ENCODE measurements around the gene COX7B2. TPM values are rescaled to one million over a fixed set of nuclear protein-coding genes. Genes with fewer than 3 reads are reported as not detected.

Gene COX7B2, protein sequence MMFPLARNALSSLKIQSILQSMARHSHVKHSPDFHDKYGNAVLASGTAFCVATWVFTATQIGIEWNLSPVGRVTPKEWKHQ
- not detected for total RNA-seq
- long read RNA-seq, result 0 reads

DNA sequence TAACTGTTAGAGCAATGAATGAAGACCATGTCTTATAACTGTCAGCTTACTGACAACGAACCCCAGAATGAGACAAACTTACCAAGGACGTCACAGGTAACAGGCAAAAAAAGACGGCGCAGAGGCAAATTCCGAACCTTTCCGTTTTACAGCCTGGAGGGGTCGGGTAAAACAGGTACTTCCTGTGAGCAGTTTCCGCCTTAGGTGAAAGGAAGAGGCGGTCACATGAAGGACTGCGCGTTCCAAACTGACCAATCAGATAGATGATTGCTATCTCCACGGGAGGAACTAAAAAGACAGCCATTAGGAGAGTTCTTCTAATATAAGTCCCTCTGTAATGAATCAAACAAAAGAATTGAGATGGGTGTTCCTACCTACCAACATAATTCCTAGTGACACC lies at the start of gene COX7B2:
Gene COX7B2, minus strand, starts transcription at position 168 of the 400 bp plus-strand sequence. CDS start 174,053 bp downstream, outside the sequence.
- DNase-seq (no peak), ATAC-seq (no peak)
- intact Hi-C loops (cut with micrococcal nuclease), result no loop called here

DNA sequence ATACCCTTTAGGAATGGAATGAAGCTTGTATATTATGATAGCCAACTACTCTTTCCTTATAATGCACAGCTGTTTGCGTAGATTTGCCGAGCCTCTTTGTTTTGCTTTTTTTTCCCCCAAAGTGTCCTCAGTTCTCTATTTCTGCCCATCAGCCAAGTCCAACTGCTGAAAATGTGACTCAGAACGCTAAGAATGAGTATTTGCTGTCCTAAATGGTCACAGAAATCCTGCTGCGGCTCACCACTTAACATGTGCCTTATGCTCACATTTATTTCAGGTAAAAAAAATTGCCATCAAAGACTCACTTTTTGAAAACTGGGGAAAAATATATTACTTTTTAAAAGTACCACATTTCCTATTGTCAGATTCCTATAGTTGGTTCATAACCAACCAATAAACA lies 47.4 kb upstream of the COX7B2 start:
- ATAC-seq, result no peak
- DNase-seq, result no peak
- intact Hi-C loops (cut with micrococcal nuclease), result no loop called here

DNA sequence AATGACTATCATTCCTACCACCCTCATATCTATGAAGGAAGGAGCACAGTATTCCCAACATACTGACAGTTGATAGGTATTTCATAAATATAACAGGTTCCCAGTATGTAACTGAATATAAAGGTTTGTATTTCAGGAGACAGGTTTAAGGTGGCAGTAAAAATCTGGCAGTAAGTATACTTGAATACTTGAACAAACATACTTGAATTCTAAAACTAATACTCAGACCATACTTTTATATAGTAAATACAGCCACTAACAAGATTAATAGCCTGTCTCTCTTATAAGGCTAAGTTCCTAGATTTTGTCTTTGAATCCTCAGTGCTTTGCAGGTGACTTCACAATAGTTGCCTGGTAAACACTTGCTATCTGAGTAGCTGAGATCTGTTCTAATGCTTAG lies 46.6 kb upstream of the COX7B2 start:
- ATAC-seq (no peak), DNase-seq (no peak)
- intact Hi-C loops (cut with micrococcal nuclease), result no loop called here

DNA sequence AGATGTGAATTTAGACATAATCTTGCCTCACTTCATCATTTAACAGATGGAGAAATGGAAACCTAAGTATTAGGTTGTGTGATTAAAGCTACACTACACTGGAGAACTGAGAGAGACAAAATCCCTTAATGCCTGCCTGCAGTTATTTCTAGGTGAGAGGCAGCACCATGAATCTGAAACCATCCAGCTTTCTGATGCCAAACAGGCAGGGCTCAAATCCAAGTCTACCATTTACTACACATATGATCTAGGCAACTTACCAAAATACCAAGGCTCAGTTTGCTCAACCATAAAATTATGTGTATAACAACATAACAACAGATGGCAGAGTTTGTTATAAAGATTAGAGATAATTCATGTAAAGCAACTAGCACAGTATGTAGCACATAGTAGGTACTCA lies 45.6 kb upstream of the COX7B2 start:
- intact Hi-C loops (cut with micrococcal nuclease), result no loop called here
- no peak for DNase-seq
- peak; percentile 51 for ATAC-seq

DNA sequence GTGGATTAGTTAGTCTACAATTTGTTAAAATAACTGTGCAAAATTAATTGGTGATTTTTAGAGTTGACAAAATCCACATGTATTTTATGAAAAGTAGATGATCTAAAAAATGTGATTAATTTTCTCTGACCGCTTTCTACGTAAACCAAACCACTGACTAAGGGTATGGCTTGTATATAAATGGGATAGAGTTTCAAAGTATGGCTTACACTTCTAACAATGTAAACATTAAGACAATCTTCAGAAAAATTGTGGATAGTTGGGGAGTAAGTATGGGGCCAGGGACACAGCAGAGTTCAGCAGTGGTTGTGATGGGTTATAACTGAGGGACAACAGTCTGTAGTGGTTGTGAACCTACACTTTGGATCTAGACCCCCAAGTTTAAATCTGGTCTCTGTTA lies 44.5 kb upstream of the COX7B2 start:
- no peak for ATAC-seq
- intact Hi-C loops (cut with micrococcal nuclease), result no loop called here

DNA sequence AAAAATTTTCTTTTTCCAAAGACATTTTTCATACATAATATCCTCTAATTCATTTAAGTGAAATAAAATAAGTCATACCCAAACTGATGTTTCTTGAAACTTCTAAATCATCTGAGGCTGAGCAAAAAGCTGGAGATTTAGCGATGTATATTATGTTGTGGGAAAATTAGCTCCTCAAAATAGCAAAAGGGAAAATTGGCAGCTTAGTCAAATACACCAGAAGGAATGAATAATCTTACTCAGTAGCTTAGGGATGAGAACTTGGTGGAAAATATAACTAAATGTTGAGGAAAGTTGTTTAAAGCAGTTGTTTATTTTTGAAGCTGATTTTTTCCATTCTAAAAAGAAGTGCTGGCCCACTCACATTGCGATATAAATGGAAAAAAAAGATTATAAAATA lies 43.4 kb upstream of the COX7B2 start:
- DNase-seq (no peak), ATAC-seq (no peak)
- intact Hi-C loops (cut with micrococcal nuclease), result no loop called here

More for the DNA sequence above, 44.5 kb upstream of the COX7B2 start:
- no peak for DNase-seq

DNA sequence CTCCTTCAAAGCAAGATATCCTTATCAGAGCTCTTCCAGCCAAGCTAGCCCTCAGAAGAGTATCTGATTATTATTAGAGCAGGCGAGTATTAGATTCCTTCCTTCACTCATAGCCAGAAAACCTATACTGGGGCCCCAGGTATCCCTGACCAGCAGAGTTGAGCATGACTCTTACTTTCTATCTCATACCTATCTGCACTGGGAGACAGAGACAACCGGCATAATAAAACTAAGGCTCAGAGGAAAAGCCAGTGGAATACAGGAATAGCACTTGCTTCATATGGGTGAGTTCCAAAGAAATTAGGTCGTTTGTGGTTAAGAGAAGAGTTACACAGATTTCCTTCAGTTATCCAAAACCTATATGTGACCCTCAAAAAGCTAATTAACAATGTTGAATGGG lies 41.8 kb upstream of the COX7B2 start:
- ATAC-seq (no peak), DNase-seq (no peak)
- intact Hi-C loops (cut with micrococcal nuclease), result no loop called here

DNA sequence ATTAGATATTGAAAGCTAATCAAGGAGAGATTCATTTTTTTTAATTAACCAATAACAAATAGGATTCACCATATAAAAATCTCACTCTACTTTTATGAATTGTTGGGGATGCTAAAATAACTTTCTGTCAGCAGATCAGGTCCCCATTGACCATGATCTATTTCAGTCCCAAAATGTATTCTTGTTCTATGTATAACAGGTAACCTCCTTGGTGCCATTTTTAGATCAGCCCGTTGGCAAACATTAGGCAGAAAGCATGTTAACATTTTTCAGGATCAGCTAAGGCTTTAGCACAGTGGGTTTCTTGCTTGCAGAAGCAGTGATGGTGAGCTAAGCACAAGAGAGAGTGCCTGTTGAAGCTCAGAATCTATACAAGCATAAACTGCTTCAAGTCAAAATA lies 40.8 kb upstream of the COX7B2 start:
- no peak for DNase-seq
- intact Hi-C loops (cut with micrococcal nuclease), result no loop called here
- peak; percentile 50 for ATAC-seq

DNA sequence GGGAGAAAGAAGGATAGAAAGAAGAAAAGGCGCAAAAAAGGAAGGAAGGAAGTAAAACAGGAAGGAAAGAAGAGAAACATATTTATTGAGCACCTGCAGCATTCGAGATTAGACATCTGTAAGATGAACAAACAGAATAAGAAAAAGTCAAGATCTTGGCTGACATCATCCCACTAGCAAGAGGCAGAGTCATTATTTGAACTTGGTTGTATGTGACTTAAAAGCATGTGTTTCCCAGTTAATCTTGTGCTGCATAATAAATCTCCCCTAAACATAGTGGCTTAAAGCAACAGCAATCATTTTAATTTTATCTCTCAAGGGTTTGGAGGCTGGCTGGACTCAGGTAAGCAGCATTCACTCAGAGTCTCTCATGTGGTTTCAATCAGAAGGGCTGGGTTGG lies 38.5 kb upstream of the COX7B2 start:
- intact Hi-C loops (cut with micrococcal nuclease), result no loop called here
- ATAC-seq (no peak), DNase-seq (no peak)

DNA sequence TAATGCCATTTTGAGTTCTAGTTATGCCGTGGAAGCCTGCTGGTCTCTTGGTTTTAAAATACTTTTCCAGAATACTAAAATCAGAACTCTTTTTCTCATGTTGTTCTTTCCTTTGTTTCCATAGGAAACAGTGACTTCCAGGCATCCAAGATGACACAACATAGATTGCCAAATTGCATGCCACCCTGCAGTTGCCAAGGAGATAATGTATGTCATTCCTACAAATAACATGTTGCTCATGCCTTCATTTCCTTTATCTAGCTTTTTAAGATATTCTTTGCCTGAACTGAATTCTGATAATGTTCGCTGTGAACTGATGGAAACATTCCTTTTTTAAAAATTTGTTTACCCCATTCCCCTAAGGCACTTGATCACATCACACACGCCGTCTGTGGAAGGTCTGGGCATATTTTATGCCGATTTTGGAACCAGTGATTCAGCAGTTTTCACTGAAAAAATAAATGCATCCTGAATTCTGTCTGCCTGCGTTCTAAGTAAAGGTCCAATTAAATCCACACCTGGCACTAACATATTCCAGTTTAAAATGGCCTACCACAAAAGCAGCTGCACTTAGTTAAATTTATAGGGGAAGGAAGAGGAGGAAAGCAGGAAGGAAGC lies 38.0 kb upstream of the COX7B2 start:
- ATAC-seq (no peak), DNase-seq (no peak)
- intact Hi-C loops (cut with micrococcal nuclease), result no loop called here

DNA sequence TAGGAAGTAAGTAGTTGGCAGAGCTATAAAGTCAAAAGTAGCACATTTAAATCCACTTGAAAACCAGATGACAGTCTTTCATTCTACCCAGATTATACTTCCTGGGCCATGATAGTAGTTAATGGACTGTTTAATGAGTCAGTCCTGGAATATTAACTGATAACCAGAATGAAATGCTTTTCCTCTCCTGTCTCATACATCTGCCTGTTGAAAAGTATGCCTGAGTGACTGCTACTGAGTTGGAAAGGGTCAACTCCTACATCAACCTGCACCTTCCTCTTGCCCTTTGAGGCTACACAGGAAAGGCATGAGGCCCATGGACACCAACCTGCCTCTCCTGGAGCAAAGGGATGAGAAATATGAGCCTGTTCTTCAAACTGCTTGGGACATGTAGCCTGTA lies 36.0 kb upstream of the COX7B2 start:
- ATAC-seq (peak; percentile 86), DNase-seq (no peak)
- intact Hi-C loops (cut with micrococcal nuclease), result no loop called here

DNA sequence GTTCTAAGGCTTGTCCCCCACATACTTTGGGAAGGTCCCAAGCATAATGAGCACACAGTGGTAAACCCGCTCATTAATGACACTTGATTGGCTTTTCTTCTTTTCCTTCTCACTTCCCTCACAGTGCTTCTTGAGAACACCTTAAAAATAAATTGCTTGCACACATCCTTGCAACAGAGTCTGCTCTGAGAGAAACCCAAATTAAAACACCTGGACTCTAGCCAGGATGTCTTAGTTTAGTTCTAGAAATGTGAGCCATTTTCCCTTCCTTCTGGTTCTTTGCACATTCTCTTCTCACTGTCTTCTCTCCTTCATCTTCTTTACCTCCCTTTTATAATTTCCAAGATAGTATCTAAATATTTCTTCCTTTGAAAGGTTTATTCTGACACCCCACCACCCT lies 35.3 kb upstream of the COX7B2 start:
- DNase-seq (no peak), ATAC-seq (no peak)
- intact Hi-C loops (cut with micrococcal nuclease), result no loop called here

DNA sequence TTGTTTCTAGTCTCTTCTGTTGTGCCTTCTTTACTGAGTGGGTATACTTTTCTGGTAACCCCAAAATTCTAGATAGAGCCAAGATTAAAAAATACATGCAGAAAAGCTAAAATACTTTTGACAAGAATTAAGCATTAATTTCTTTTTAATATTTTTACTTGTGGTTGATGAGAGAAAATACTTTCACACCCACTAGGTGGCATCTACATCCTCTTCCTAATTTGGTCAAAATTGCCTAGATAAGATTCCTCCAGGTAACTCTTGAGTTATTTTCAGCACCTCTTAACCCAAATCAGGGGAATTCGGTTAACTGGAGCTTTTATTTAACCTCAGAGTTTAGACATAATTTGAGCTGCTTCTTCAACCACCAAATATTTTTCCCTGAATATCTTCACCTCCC lies 28.4 kb upstream of the COX7B2 start:
- intact Hi-C loops (cut with micrococcal nuclease), result loop anchor here (10.0 kb wide), 1 partner anchor 67 kb away; no protein-coding TSS in a partner anchor
- DNase-seq (no peak), ATAC-seq (no peak)

DNA sequence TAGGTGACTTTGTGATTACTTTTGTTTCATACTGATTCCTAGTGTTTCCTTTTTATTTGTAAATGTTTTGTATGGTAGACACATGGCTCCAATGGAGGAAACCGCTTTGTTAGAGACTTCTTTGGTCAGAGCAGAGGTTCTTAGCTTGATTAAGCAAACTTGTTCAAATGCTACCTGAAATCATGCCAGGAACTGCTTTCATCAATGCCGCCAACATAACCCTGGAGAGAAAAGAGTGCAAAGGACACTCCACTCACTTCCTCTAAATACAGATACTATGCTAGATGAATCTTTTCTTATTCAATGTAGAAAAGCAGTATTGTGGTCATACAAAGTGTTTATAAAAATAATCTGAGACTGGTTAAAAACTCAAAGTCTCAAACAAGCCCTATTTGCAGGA lies 25.7 kb upstream of the COX7B2 start:
- intact Hi-C loops (cut with micrococcal nuclease), result loop anchor here (10.0 kb wide), 1 partner anchor 70 kb away; no protein-coding TSS in a partner anchor
- DNase-seq (no peak), ATAC-seq (no peak)

DNA sequence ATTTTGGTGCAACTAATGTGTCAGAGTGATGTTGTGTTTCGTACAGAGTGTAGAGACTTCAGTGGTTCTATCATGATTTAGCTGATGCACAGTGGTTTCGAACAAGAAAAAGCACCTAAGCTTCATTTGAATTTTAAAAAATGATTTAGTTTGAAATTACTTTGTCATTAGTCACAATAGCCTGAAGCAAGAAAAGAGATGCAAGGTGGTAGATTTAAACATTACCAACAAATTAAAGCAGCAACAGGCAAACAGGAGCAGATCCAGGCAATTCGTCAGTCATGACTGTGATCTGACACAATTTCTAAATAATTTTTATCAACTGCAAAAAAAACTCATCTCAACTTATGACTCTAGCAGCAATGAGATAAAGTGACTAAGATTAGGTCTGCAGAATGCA lies 24.6 kb upstream of the COX7B2 start:
- intact Hi-C loops (cut with micrococcal nuclease), result loop anchor here (10.0 kb wide), 1 partner anchor 71 kb away; no protein-coding TSS in a partner anchor
- ATAC-seq (no peak), DNase-seq (no peak)

DNA sequence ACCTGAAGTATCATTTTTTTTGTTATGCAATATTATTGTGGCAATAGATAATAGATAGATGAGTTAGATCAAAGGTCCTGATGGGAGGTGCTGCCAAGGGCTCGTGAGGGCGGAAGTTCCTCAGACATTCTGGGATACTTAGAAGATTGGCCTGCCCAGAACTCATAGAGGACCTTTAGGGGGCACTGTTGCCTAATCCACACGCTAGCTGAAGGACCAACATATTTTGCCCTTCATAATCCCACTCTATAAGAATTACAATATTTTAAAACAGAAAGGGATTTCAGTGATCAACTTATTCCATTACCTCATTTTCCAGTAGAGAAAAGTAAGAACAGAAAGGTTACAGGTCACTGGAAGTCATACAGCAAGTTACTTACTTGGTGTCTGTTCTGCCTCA lies 22.9 kb upstream of the COX7B2 start:
- ATAC-seq (peak; percentile 79), DNase-seq (peak; percentile 26)

DNA sequence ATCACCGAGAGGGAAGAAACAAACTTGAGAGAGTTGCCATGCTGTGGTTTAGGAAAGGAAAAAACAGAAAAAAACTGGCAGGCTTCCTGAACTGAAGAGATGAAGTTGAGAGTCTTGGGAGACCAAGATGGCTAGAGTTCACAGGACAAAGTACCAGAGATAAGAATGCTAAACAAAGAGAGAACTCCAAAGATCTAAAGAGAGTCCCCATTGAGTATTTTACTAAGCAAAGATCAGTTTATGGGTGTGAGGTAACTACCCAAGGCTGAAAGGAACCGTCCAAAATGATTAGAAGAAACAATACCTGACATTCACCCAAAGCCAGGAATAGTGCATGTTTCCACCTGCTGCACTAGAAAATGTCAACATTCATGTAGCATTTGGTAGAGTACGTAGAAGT lies 21.8 kb upstream of the COX7B2 start:
- intact Hi-C loops (cut with micrococcal nuclease), result loop anchor here (10.0 kb wide), 1 partner anchor 74 kb away; no protein-coding TSS in a partner anchor
- ATAC-seq, result no peak
- DNase-seq, result no peak

More for the DNA sequence above, 22.9 kb upstream of the COX7B2 start:
- intact Hi-C loops (cut with micrococcal nuclease), result loop anchor here (10.0 kb wide), 1 partner anchor 73 kb away; no protein-coding TSS in a partner anchor

DNA sequence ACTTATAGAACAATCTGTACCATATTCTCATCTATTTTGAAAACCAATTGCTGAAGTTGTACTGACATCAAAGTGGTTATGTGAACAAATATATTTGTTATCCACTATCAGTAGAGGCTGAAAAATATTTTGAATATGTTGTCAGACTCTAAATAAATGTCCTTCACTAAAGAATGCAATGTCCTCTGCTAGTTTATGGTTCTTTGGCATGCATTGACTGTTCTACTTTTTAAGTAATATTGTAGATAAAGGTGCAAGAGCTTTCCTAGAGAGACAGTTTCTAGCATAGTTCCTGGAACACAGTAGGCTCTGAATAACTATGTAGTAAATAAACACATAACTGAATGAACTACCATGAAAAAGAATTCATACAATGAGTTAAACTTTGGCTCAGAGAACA lies 18.2 kb upstream of the COX7B2 start:
- ATAC-seq, result peak; percentile 75
- intact Hi-C loops (cut with micrococcal nuclease), result no loop called here
- DNase-seq, result no peak

DNA sequence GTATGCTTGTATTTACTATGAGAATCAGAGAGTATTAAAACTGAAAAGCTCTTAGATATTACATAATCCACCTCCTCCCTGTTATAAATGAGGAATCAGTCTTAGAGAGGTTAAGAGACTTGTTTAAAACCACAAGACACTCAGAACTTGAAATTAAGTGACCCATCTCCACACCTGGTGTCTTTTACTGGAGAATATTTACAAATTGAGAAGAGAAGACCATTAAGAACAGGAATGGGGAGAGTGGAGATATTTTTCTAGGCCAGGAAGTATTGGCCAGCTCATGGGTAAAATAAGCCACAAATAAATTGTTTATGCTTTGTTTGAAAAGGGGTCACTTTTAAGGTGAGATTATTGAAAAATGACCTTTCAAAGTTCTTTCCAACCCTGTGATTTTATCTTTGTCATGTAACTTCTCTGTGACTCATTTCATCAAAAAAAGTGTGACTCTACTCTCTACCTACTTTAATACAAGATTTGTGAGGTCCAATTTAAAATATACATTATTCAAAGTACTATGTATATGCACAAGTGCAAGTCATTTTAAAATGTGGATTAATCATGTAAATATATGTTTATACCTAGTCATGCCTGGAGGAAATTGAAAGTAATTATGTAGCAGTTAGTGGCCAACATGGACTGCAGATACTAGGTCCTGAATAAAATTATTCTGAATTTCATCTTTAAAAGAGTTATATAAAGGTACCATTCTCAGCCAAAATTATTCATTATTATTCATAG lies 15.9 kb upstream of the COX7B2 start:
- ATAC-seq (no peak), DNase-seq (no peak)
- intact Hi-C loops (cut with micrococcal nuclease), result no loop called here

DNA sequence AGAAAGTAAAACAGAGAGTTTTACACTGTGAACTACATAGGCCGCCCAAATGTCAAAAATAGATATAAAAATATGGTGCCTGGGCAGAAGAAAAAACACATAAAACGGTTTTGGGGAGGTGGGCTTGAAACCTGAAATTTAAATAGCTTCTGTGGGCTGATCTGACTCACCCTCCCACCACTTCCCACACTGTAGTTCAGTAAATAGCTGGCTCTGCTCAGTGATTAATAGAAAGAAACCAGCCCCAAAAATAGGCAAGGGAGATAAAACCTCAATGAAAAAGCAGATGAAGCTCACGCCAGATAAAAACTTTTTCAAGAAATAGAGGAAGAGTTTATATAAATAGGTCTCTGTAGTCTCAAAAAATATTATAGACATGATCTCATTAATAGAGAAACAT lies 13.2 kb upstream of the COX7B2 start:
- intact Hi-C loops (cut with micrococcal nuclease), result no loop called here
- ATAC-seq, result no peak
- no peak for DNase-seq

DNA sequence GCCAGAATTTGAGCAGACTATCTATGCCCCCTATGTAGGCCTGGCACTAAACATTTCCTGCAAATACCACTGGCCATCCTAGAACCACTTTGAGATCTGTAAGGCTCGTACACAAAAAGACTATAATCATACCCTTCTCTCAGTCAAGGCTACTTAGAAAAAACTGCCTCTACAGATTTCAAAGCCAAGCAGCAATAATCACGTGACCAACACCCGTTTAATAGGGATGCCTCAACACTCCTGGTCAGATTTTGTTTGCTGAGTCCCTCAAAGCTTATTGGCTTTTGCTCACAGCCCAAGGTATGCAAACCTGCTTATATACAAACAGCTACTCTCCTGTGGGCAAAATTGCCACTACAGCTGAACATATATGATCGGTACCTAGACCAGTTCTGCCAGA lies 897 bp downstream of the COX7B2 start:
- no peak for ATAC-seq
- DNase-seq, result no peak
- intact Hi-C loops (cut with micrococcal nuclease), result no loop called here
